Trophoblast cell (in vitro differentiated cells and primary cell): ENCODE measurements around the gene UBXN6.

Experiments
- DNase-seq, 2 donors: peaks; one replicate each; pipeline ENCODE4 v3.0.0-alpha.2; 2016
- H2AFZ ChIP-seq: 2 replicates; pipeline ENCODE4 v1.6.1; 2013; ENCODE audit warnings: low read length, moderate library complexity, mild to moderate bottlenecking; ENCODE audit not compliant: insufficient read depth, poor library complexity
- H2AK5ac ChIP-seq: 2 replicates; pipeline ENCODE4 v1.6.1; 2013; ENCODE audit warnings: mild to moderate bottlenecking, low read length
- H2BK120ac ChIP-seq: 2 replicates; pipeline ENCODE4 v1.6.1; 2013; ENCODE audit warnings: low read length, mild to moderate bottlenecking, moderate library complexity; ENCODE audit not compliant: insufficient read depth, poor library complexity
- H2BK12ac ChIP-seq: 2 replicates; pipeline ENCODE4 v1.6.1; 2013; ENCODE audit warnings: mild to moderate bottlenecking, low read length, moderate library complexity
- H2BK5ac ChIP-seq: 2 replicates; pipeline ENCODE4 v1.6.1; 2013; ENCODE audit warnings: low read length, low read depth, moderate library complexity, mild to moderate bottlenecking; ENCODE audit not compliant: poor library complexity
- H3K14ac ChIP-seq: 2 replicates; pipeline ENCODE4 v1.6.1; 2013; ENCODE audit warnings: mild to moderate bottlenecking, low read length
- H3K18ac ChIP-seq: 2 replicates; pipeline ENCODE4 v1.6.1; 2013; ENCODE audit warnings: mild to moderate bottlenecking, low read length
- H3K23ac ChIP-seq: 2 replicates; pipeline ENCODE4 v1.6.1; 2013; ENCODE audit warnings: low read length
- H3K27ac ChIP-seq: 2 replicates; pipeline ENCODE4 v1.5.1; 2013; ENCODE audit warnings: low read depth, mild to moderate bottlenecking, inconsistent platforms, low read length, moderate library complexity
- H3K27me3 ChIP-seq: 2 replicates; pipeline ENCODE4 v1.6.1; 2013; ENCODE audit warnings: inconsistent platforms, mild to moderate bottlenecking, low read length, moderate library complexity; ENCODE audit not compliant: insufficient read depth
- H3K36me3 ChIP-seq, 2 experiments: 1 replicate in 1 of 2; 2 replicates in 1 of 2; pipeline ENCODE4 v1.6.1; 2013; ENCODE audit warnings: low read length in 2 of 2, mild to moderate bottlenecking in 2 of 2, moderate library complexity in 1 of 2; ENCODE audit not compliant: insufficient read depth in 2 of 2, control insufficient read depth in 1 of 2
- H3K4ac ChIP-seq: 2 replicates; pipeline ENCODE4 v1.6.1; 2013; ENCODE audit warnings: low read depth, mild to moderate bottlenecking, low read length, moderate library complexity
- H3K4me1 ChIP-seq, 2 experiments: 1 replicate in 1 of 2; 2 replicates in 1 of 2; pipeline ENCODE4 v1.6.1; 2013; ENCODE audit warnings: low read length in 2 of 2, mild to moderate bottlenecking in 2 of 2, moderate library complexity in 1 of 2; ENCODE audit not compliant: insufficient read depth in 2 of 2, control insufficient read depth in 1 of 2
- H3K4me2 ChIP-seq: 2 replicates; pipeline ENCODE4 v1.6.1; 2013; ENCODE audit warnings: inconsistent platforms, mild to moderate bottlenecking, low read length, moderate library complexity
- H3K4me3 ChIP-seq: 2 replicates; pipeline ENCODE4 v1.5.1; 2013; ENCODE audit warnings: mild to moderate bottlenecking, low read depth, low read length, inconsistent platforms
- H3K79me1 ChIP-seq: one replicate; pipeline ENCODE4 v1.6.1; 2013; ENCODE audit warnings: low read length
- H3K79me2 ChIP-seq: 2 replicates; pipeline ENCODE4 v1.6.1; 2013; ENCODE audit warnings: low read length, mild to moderate bottlenecking; ENCODE audit not compliant: control insufficient read depth, insufficient read depth, poor library complexity
- H3K9ac ChIP-seq: 2 replicates; pipeline ENCODE4 v1.6.1; 2013; ENCODE audit warnings: mild to moderate bottlenecking, low read length
- H3K9me3 ChIP-seq: 2 replicates; pipeline ENCODE4 v1.6.1; 2013; ENCODE audit warnings: low read depth, mild to moderate bottlenecking, control low read depth, inconsistent platforms, low read length; ENCODE audit not compliant: insufficient read depth
- H4K12ac ChIP-seq: 2 replicates; pipeline ENCODE4 v1.6.1; 2013; ENCODE audit warnings: low read depth, mild to moderate bottlenecking, low read length, moderate library complexity
- H4K8ac ChIP-seq: 2 replicates; pipeline ENCODE4 v1.6.1; 2013; ENCODE audit warnings: low read depth, mild to moderate bottlenecking, low read length, moderate library complexity
- H4K91ac ChIP-seq: one replicate; pipeline ENCODE4 v1.6.1; 2013; ENCODE audit warnings: low read depth, mild to moderate bottlenecking, low read length, moderate library complexity
- WGBS: extraction: QIAGEN DNeasy Blood & Tissue Kit; methylation state at CpG from one replicate; pipeline ENCODE4 v1.1.7; 2013; ENCODE audit warnings: missing lambda C conversion rate; ENCODE audit not compliant: insufficient read length, insufficient coverage; ENCODE audit errors: extremely low coverage; 5-methylcytosine and 5-hydroxymethylcytosine counted together

The UBXN6 gene

GRCh38 chr19:4405977-4406376 is 51.6 kb downstream of the UBXN6 start:
- Histone ChIP-seq H4K8ac (no peak overlapping the region), H3K27me3 (no peaks in the 10 kb centered on the region), H3K79me1 (peaks cover 9% of the 10 kb centered on the region), H3K4me3 (no peak overlapping the region), H3K9me3 (no peaks in the 10 kb centered on the region), H3K79me2 (peaks cover 14% of the 10 kb centered on the region), H2AFZ (no peak overlapping the region), H3K18ac (no peak overlapping the region), H3K14ac (no peak overlapping the region), H3K4me1 (peaks cover 4 to 7% of the 10 kb centered on the region in 2 experiments), H3K4me2 (no peak overlapping the region), H2BK5ac (no peak overlapping the region), H3K23ac (no peak overlapping the region), H2BK12ac (no peak overlapping the region), H3K4ac (peak overlapping the region; percentile 84), H4K12ac (no peak overlapping the region), H3K36me3 (peaks cover 22 to 24% of the 10 kb centered on the region in 2 experiments), H3K9ac (no peak overlapping the region), H2BK120ac (no peak overlapping the region), H4K91ac (no peak overlapping the region), H2AK5ac (no peak overlapping the region), H3K27ac (no peak overlapping the region)
- WGBS, result no CpG with 5 or more reads among the region's 8 CpGs
- no peak for DNase-seq

- H2BK12ac ChIP-seq, result no peak overlapping the region
- peak overlapping the region; percentile 85 for H3K14ac ChIP-seq
- peak overlapping the region; percentile 72 for H4K8ac ChIP-seq
- H3K27me3 ChIP-seq, result no peaks in the 10 kb centered on the region
- peak overlapping the region; percentile 11 for H3K27ac ChIP-seq
- peak overlapping the region; percentile 88 for H3K4me2 ChIP-seq
- peak overlapping the region; percentile 37 for H3K23ac ChIP-seq
- H3K4me1 ChIP-seq, result peaks cover 4 to 12% of the 10 kb centered on the region in 2 experiments
- peak overlapping the region; percentile 98 for H3K4ac ChIP-seq
- DNase-seq, result no peak
- H3K4me3 ChIP-seq, result peak overlapping the region; percentile 88
- peak overlapping the region; percentile 89 for H3K9ac ChIP-seq
- peaks cover 4 to 8% of the 10 kb centered on the region in 2 experiments for H3K36me3 ChIP-seq
- peak overlapping the region; percentile 56 for H4K12ac ChIP-seq
- H2AK5ac ChIP-seq, result peak overlapping the region; percentile 72
- H4K91ac ChIP-seq, result peak overlapping the region; percentile 60
- H3K18ac ChIP-seq, result peak overlapping the region; percentile 7
- peak overlapping the region; percentile 37 for H2BK5ac ChIP-seq
- peak overlapping the region; percentile 67 for H2BK120ac ChIP-seq
- H3K79me1 ChIP-seq, result peaks cover 19% of the 10 kb centered on the region
- peaks cover 26% of the 10 kb centered on the region for H3K79me2 ChIP-seq
- no peaks in the 10 kb centered on the region for H3K9me3 ChIP-seq
- H2AFZ ChIP-seq, result peak overlapping the region; percentile 42
- no CpG with 5 or more reads among the region's 32 CpGs for WGBS
Measured at GRCh38 chr19:4403005-4403761, 54.4 kb downstream of the UBXN6 start.

- Histone ChIP-seq H3K79me1 (peaks cover 19% of the 10 kb centered on the region), H2BK5ac (peak within 1 kb of the TSS; percentile 37), H3K4me1 (peaks cover 4 to 12% of the 10 kb centered on the region in 2 experiments), H2BK12ac (no peak within 1 kb of the TSS), H3K18ac (peak within 1 kb of the TSS; percentile 7), H2BK120ac (peak within 1 kb of the TSS; percentile 67), H3K79me2 (peaks cover 27% of the 10 kb centered on the region), H2AFZ (peak within 1 kb of the TSS; percentile 42), H3K4me3 (peak within 1 kb of the TSS; percentile 88), H3K23ac (peak within 1 kb of the TSS; percentile 37), H4K91ac (peak within 1 kb of the TSS; percentile 60), H3K36me3 (peaks cover 8 to 13% of the 10 kb centered on the region in 2 experiments), H3K4me2 (peak within 1 kb of the TSS; percentile 88), H3K4ac (peak within 1 kb of the TSS; percentile 98), H4K12ac (peak within 1 kb of the TSS; percentile 56), H3K27me3 (no peaks in the 10 kb centered on the region), H4K8ac (peak within 1 kb of the TSS; percentile 72), H3K14ac (peak within 1 kb of the TSS; percentile 85), H3K9me3 (no peaks in the 10 kb centered on the region), H2AK5ac (peak within 1 kb of the TSS; percentile 72), H3K27ac (peak within 1 kb of the TSS; percentile 11), H3K9ac (peak within 1 kb of the TSS; percentile 89)
- no CpG with 5 or more reads among the region's 84 CpGs for WGBS
- peak; percentile 100 for DNase-seq
Measured at GRCh38 chr19:4402171-4403004, 55.2 kb downstream of the UBXN6 start, which contains the start of gene CHAF1A. Gene CHAF1A (plus strand): TSS chr19:4402640. CDS start chr19:4402763, 123 bp downstream.

- Histone ChIP-seq H3K9me3 (no peaks in the 10 kb centered on the region), H2BK12ac (no peak overlapping the region), H4K12ac (no peak overlapping the region), H4K8ac (no peak overlapping the region), H3K9ac (no peak overlapping the region), H3K4me3 (no peak overlapping the region), H3K23ac (no peak overlapping the region), H2AFZ (no peak overlapping the region), H3K14ac (no peak overlapping the region), H3K4me2 (peak overlapping the region; percentile 42), H3K79me1 (peaks cover 19% of the 10 kb centered on the region), H3K27ac (no peak overlapping the region), H3K79me2 (peaks cover 31% of the 10 kb centered on the region), H2AK5ac (no peak overlapping the region), H3K4me1 (peaks cover 4 to 12% of the 10 kb centered on the region in 2 experiments), H3K4ac (no peak overlapping the region), H3K36me3 (peaks cover 12 to 18% of the 10 kb centered on the region in 2 experiments), H3K18ac (no peak overlapping the region), H3K27me3 (no peaks in the 10 kb centered on the region), H2BK120ac (no peak overlapping the region), H4K91ac (no peak overlapping the region), H2BK5ac (no peak overlapping the region)
- no peak for DNase-seq
- WGBS, result no CpG with 5 or more reads among the region's 8 CpGs
Measured at GRCh38 chr19:4401769-4402170, 55.8 kb downstream of the UBXN6 start.
